HUDEP-2 (cell line): ENCODE data around the gene DCUN1D2.
"Not testable (repeated sequence)": the region's sequence is repeated elsewhere in the genome, so short reads cannot be mapped to it uniquely, and the experiment has no call there.

ENCODE experiments used
- DNase-seq, 76 experiments: peaks; one replicate each; lab custom pipeline; 2025; ENCODE audit not compliant: unreplicated experiment in 76 of 76; lab: John Stamatoyannopoulos, UW

Gene DCUN1D2

GRCh38 chr13:113449693-113450347 lies 40.7 kb downstream of the DCUN1D2 start:
- no peak for DNase-seq

- DNase-seq = peak in 69 of 76 experiments; percentile 2 to 92 (median 53)
These were observed 41.4 kb downstream of the DCUN1D2 start for GRCh38 chr13:113448885-113449692.

- peak in 6 of 76 experiments; percentile 4 to 22 (median 10) for DNase-seq
These were observed 42.0 kb downstream of the DCUN1D2 start for GRCh38 chr13:113448545-113448884.

- DNase-seq = no peak
These were observed 42.9 kb downstream of the DCUN1D2 start for GRCh38 chr13:113447596-113447995.

GRCh38 chr13:113446488-113446854 lies 44.0 kb downstream of the DCUN1D2 start:
- no peak for DNase-seq

DNA sequence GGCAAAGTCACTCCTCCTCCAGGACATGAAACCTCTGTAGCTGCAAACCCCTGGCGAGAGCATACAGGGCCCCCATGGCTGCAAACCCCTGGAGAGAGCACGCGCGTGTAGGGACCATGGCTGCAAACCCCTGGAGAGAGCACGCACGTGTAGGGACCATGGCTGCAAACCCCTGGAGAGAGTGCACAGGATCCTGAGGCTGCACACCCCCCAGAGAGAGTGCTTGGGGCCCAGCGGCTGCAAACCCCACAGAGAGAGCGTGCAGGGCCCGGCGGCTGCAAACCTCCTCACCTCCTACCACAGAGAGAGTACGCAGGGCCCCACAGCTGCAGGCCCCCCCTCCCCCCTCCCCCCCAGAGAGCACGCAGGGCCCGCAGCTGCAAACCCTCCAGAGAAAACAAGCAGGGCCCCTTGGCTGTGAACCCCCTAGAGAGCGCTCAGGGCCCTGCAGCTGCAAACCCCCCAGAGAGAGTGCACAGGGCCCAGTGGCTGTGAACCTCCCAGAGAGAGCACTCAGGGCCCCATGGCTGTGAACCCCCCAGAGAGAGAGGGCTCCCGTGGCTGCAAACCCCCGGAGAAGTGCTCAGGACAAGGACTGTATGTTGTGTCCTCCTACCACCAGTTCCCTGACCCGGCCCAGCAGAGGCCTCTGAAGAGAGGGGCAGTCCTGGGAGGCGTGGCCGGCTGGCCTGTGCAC lies 44.6 kb downstream of the DCUN1D2 start:
- no peak for DNase-seq

DNA sequence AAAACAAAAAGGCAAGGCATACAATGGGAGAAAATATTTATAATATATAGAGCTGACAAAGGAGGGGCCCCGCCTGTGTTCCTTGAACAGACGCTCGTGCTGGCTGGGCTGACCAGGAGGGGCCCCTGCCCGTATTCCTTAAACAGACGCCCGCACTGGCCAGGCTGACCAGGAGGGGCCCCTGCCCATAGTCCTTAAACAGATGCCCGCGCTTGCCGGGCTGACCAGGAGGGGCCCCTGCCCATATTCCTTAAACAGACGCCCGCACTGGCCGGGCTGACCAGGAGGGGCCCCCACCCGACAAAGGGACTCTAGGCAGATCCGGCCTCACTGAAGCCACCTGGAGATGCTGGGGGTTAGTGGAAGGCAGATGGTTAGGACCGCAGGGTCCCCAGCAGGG lies 46.5 kb downstream of the DCUN1D2 start:
- DNase-seq = no peak

GRCh38 chr13:113442985-113443362 lies 47.5 kb downstream of the DCUN1D2 start:
- no peak for DNase-seq

GRCh38 chr13:113442354-113442984 lies 48.0 kb downstream of the DCUN1D2 start:
- DNase-seq = no peak

- DNase-seq = no peak
These were observed 48.9 kb downstream of the DCUN1D2 start for GRCh38 chr13:113441661-113442060.

DNA sequence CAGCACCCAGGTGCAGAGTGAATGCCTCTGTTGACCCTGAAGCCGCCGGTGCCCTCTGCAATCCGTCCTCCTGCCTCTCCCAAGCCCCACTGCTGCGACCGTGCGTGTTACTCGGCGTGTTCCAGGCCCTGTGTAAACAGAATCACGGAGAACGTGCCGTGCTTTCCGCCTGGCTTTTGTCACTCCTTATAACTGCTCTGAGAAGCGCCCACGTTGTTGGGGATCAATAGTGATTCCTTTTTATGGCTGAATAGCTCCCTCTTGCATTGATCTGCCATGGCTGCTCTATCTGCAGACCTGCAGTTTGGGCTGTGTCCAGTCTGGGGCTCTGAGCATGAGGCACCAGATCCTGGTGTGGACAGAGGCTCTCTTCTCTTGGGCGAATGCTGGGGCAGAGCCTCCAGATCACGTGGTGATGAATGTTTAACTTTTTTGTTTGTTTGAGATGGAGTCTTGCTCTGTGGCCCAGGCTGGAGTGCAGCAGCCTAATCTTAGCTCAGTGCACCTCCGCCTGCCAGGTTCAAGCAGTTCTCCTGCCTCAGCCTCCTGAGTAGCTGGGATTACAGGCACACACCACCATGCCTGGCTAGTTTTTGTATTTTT lies 53.0 kb downstream of the DCUN1D2 start:
- DNase-seq = no peak

GRCh38 chr13:113436866-113437265 lies 53.6 kb downstream of the DCUN1D2 start:
- not testable (repeated sequence) for DNase-seq

- DNase-seq = not testable (repeated sequence)
These were observed 54.6 kb downstream of the DCUN1D2 start for GRCh38 chr13:113435907-113436306.

- no peak for DNase-seq
These were observed 57.1 kb downstream of the DCUN1D2 start for GRCh38 chr13:113433391-113433916.

GRCh38 chr13:113432506-113433270 lies 57.8 kb downstream of the DCUN1D2 start:
- DNase-seq = no peak

DNA sequence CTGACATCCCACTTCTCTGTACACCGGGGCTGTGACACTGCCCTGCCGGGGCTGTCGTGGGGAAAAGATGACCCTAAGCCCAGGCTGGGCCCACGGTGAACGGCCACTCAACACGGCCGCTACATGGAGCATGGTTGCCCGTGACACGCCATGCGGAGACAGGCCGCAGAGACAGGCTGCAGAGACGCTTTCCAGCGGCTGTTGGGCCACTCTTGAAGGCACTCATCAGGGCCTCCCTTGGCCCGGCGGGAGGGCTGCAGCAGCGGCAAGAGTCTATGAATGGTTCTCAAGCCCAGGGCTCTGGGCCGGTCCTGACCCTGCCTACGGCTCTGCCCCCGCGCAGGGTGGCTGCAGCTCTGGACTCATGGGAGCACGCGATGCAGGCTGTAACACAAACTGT lies 59.3 kb downstream of the DCUN1D2 start:
- DNase-seq = no peak

DNA sequence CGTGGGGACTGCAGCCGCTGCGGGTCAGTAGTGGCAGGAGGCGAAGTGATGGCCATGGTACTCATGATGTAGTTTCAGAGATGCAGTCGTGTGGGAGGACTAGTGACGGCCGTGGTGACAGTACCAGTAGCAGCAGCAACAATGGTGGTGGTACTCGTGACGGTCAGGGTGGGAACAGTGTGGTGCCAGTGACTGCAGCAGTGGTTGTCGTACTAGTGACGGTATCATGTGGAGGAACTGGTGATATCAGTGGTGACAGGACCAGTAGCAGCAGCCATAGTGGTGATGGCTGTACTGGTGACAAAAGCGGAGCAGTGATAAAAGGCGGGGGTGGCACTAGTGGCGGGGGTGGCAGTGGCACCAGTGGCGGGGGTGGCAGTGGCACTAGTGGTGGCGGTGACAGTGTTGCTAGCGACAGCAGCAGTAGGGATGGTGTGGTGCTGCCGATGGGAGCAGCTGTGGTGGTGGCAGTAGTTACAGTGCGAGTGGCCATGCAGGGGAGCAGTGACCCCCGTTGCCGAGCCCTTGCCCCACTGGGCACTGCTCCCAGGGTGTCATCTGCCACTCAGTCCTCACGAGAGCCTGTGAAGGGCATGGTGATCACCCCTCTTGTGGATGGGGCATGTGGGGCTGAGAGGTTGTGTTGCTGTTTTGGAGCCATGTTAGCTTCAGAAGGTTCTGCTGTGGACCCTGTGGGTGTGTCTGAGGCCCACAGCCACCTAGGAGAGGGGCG lies 60.0 kb downstream of the DCUN1D2 start:
- DNase-seq = no peak

DNA sequence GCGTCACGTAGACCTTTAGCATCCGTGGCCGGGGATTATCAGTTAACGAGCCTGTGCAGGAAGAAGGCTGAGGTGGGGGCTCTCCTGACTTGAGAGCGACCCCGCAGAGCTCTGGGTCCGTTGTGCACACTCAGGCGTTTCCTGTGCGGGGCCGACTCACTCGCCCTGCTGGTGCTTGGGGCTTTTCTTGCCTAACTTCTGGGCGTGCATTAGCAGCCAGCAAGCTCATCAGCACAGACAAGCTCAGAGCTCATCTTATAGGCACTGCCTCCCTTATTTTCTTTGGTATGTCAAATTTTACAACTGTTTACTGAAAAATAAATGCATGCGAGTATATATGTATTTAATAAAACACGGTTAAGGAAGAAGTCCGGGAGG lies 60.9 kb downstream of the DCUN1D2 start:
- no peak for DNase-seq

DNA sequence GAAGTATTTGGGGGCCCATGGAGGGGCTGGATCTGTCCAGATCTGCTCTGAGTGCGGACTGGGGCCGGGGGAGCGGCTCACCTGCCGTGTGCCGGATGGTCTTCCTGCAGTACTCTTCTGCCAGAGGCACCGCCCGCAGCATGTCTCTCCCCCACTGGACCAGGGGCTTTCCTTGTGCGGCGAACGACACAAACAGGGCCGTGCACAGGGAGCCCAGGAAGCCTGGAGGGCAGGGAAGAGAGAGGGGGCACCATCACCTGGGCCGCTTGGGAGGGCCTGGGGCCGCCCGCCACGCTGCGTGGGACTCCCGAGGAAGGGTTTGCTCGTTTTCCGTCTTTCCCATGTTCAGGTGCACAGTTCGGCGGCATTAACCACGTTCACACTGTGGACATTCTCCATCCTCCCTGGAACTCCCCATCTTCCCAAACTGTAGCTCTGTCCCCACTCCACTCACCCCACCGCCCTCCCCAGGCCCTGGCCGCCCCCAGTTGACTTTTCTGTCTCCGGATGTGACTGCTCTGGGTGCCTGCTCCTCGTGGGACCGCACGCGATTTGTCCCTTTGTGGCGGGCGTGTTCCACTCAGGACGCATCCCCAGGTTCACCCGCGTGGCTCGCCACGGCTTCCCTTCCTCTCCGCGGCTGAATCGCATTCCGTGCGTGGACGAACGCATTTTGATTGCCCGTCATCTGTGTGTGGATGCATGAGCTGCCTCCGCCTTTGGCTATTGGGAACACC lies 61.5 kb downstream of the DCUN1D2 start:
- DNase-seq = no peak
